GM19035 (cell line): Measurements from ENCODE around the gene ZNF74.
A peak's percentile ranks its signal among the peaks of the same experiment; 100 is the strongest.
"Not testable (repeated sequence)": the region's sequence is repeated elsewhere in the genome, so short reads cannot be mapped to it uniquely, and the experiment has no call there.

Experiments
- ATAC-seq: cut with Tn5 transposase; IDR thresholded peaks from one replicate; pipeline ENCODE4 v1.9.1; 2021; ENCODE audit not compliant: unreplicated experiment

The ZNF74 gene

GRCh38 chr22:20393705-20394476, at the start of gene ZNF74:
ZNF74 (plus strand) TSS chr22:20394151; CDS start chr22:20394629, 478 bp downstream.
- peak; percentile 74 for ATAC-seq

GRCh38 chr22:20346553-20346952, 47.4 kb upstream of the ZNF74 start:
- not testable (repeated sequence) for ATAC-seq

GRCh38 chr22:20352536-20352935, 41.4 kb upstream of the ZNF74 start:
- not testable (repeated sequence) for ATAC-seq

GRCh38 chr22:20354238-20354975, 39.5 kb upstream of the ZNF74 start:
- no peak for ATAC-seq

GRCh38 chr22:20355939-20356636, 37.9 kb upstream of the ZNF74 start:
- ATAC-seq: not testable (repeated sequence)

- not testable (repeated sequence) for ATAC-seq
Measured at GRCh38 chr22:20356906-20357305, 37.0 kb upstream of the ZNF74 start.

GRCh38 chr22:20357967-20358366, 36.0 kb upstream of the ZNF74 start:
- ATAC-seq: not testable (repeated sequence)

- ATAC-seq: not testable (repeated sequence)
Measured at GRCh38 chr22:20358503-20359239, 35.3 kb upstream of the ZNF74 start.

GRCh38 chr22:20360261-20360660, 33.7 kb upstream of the ZNF74 start:
- not testable (repeated sequence) for ATAC-seq

- ATAC-seq: not testable (repeated sequence)
Measured at GRCh38 chr22:20360866-20361751, 32.8 kb upstream of the ZNF74 start.

- ATAC-seq: not testable (repeated sequence)
Measured at GRCh38 chr22:20361752-20362229, 32.2 kb upstream of the ZNF74 start.

GRCh38 chr22:20362403-20362802, 31.5 kb upstream of the ZNF74 start:
- not testable (repeated sequence) for ATAC-seq

- ATAC-seq: not testable (repeated sequence)
Measured at GRCh38 chr22:20364335-20365260, 29.4 kb upstream of the ZNF74 start.

- not testable (repeated sequence) for ATAC-seq
Measured at GRCh38 chr22:20366841-20367240, 27.1 kb upstream of the ZNF74 start.

GRCh38 chr22:20368875-20369274, 25.1 kb upstream of the ZNF74 start:
- ATAC-seq: not testable (repeated sequence)

- not testable (repeated sequence) for ATAC-seq
Measured at GRCh38 chr22:20371687-20372086, 22.3 kb upstream of the ZNF74 start.

- ATAC-seq: not testable (repeated sequence)
Measured at GRCh38 chr22:20372406-20372854, 21.5 kb upstream of the ZNF74 start.

GRCh38 chr22:20373195-20373706, 20.7 kb upstream of the ZNF74 start:
- ATAC-seq: not testable (repeated sequence)
